ENCODE data around the gene RNU7-1. TPM values are rescaled to one million over a fixed set of nuclear protein-coding genes. Genes with fewer than 3 reads are reported as not detected.

Gene RNU7-1
- total and polyA plus RNA-seq, 9 of the 15 experiments (the other 6 are each of a cell fraction or from before 2014, with no cell fraction given): not detected

- TF ChIP-seq E2F4 (CRISPR knock-in tag; IDR thresholded peaks at IDR 0.05; ENCODE audit: low read depth) (no peak), PHF20 (IDR thresholded peaks at IDR 0.05; ENCODE audit: partially characterized antibody) (no peak), SMAD3 (CRISPR knock-in tag; conservative IDR thresholded peaks at IDR 0.05) (peak; percentile 96), ZNF324 (CRISPR knock-in tag; IDR thresholded peaks at IDR 0.05) (no peak), RBM25 (IDR thresholded peaks at IDR 0.05; ENCODE audit: low read depth, low read length, severe bottlenecking) (no peak), FOXA1 (IDR thresholded peaks at IDR 0.05; ENCODE audit: borderline replicate concordance) (no peak), HNRNPUL1 (IDR thresholded peaks at IDR 0.05; ENCODE audit: low read length) (peak; percentile 97), ZBTB40 (IDR thresholded peaks at IDR 0.05) (peak; percentile 81), ZBTB40 (CRISPR knock-in tag; IDR thresholded peaks at IDR 0.05) (no peak), ATF3 (IDR thresholded peaks at IDR 0.05) (no peak), ATF3 (CRISPR knock-in tag; conservative IDR thresholded peaks at IDR 0.05) (0 out of 2 replicates have a peak, but pooled peaks have one; percentile 12), ZNF124 (CRISPR knock-in tag; IDR thresholded peaks at IDR 0.05) (no peak), HNRNPK (IDR thresholded peaks at IDR 0.05; ENCODE audit: low read depth, low read length, poor library complexity, severe bottlenecking) (no peak), ILF3 (IDR thresholded peaks at IDR 0.05; ENCODE audit: borderline replicate concordance) (peak; percentile 99), FOXJ2 (tag; IDR thresholded peaks at IDR 0.05) (peak; percentile 61; the same call in 1 of the 2 replicates), SMARCE1 (IDR thresholded peaks at IDR 0.05) (no peak), NRF1 (conservative IDR thresholded peaks at IDR 0.05 in 1 of 2, IDR thresholded peaks at IDR 0.05 in 1 of 2) (no peak), ZNF785 (CRISPR knock-in tag; IDR thresholded peaks at IDR 0.05) (no peak), SNRNP70 (optimal IDR thresholded peaks at IDR 0.05; ENCODE audit: low read depth, low read length) (peak; percentile 90)
These were observed at the start of gene RNU7-1, which contains the start of gene C12orf57 (continued) for GRCh38 chr12:6943722-6944380.

All from K562 (cell line).